Stomach smooth muscle (tissue), 2 donors: ENCODE measurements around the gene SCD.
"Not testable (repeated sequence)": the region's sequence is repeated elsewhere in the genome, so short reads cannot be mapped to it uniquely, and the experiment has no call there.

Experiments
- H3K27ac ChIP-seq: one replicate; pipeline ENCODE4 v1.7.0; 2013; ENCODE audit warnings: mild to moderate bottlenecking, low read length, inconsistent platforms
- H3K27me3 ChIP-seq, 2 donors: one replicate each; pipeline ENCODE4 v1.7.0; 2013; ENCODE audit warnings: low read length in 2 of 2; ENCODE audit not compliant: insufficient read depth in 2 of 2, control insufficient read depth in 1 of 2
- H3K36me3 ChIP-seq, 2 donors: one replicate each; pipeline ENCODE4 v1.7.0; 2013; ENCODE audit warnings: low read length in 2 of 2; ENCODE audit not compliant: control insufficient read depth in 2 of 2, insufficient read depth in 2 of 2
- H3K4me1 ChIP-seq: one replicate; pipeline ENCODE4 v1.7.0; 2013; ENCODE audit warnings: low read length; ENCODE audit not compliant: control insufficient read depth, insufficient read depth
- H3K4me3 ChIP-seq, 2 donors: one replicate each; pipeline ENCODE4 v1.7.0; 2013; ENCODE audit warnings: low read length in 2 of 2
- H3K9ac ChIP-seq, 2 donors: one replicate each; pipeline ENCODE4 v1.7.0; 2013; ENCODE audit warnings: low read length in 2 of 2, mild to moderate bottlenecking in 1 of 2
- H3K9me3 ChIP-seq, 2 donors: one replicate each; pipeline ENCODE4 v1.7.0; 2013; ENCODE audit warnings: low read length in 2 of 2; ENCODE audit not compliant: control insufficient read depth in 2 of 2
- donor health status: healthy.
- donor health status: Pancreatic carcinoma.

The SCD gene

GRCh38 chr10:100346765-100347567 is at the start of gene SCD:
Gene SCD, plus strand, starts transcription at chr10:100347233. Its CDS starts 272 bp downstream, at chr10:100347505.
- peak within 1 kb of the TSS in 1 of 2 donors; percentile 21 for H3K9ac ChIP-seq
- H3K4me3 ChIP-seq = peak within 1 kb of the TSS; percentile 70 to 77
- peaks cover 26 to 29% of the 10 kb centered on the region in 2 donors for H3K27me3 ChIP-seq
- H3K36me3 ChIP-seq = no peaks in the 10 kb centered on the region
- no peaks in the 10 kb centered on the region for H3K9me3 ChIP-seq
- H3K27ac ChIP-seq = no peak within 1 kb of the TSS
- H3K4me1 ChIP-seq = peaks cover 19% of the 10 kb centered on the region

- H3K4me3 ChIP-seq = no peak overlapping the region
- peaks cover 0 to 3% of the 10 kb centered on the region in 2 donors for H3K9me3 ChIP-seq
- no peak overlapping the region for H3K27ac ChIP-seq
- H3K27me3 ChIP-seq = peaks cover 0 to 14% of the 10 kb centered on the region in 2 donors
- H3K36me3 ChIP-seq = no peaks in the 10 kb centered on the region
- H3K4me1 ChIP-seq = no peaks in the 10 kb centered on the region
- no peak overlapping the region for H3K9ac ChIP-seq
These were observed 49.8 kb upstream of the SCD start for GRCh38 chr10:100297242-100297641.

DNA sequence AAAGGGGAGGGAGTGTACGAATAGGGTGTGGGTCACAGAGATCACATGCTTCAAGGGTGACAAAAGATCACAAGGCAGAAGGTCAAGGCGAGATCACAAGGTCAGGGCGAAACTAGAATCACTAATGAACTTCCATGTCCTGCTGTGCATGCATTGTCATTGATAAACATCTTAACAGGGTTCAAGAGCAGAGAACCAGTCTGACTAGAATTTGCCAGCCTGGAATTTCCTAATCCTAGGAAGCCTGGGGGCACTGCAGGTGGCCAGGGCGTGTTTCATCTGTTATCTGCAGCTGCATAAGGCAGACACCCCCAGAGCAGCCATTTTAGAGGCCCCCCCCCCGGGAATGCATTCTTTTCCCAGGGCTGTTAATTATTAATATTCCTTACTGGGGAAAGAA is 45.9 kb upstream of the SCD start:
- H3K36me3 ChIP-seq, H3K9ac ChIP-seq: not testable (repeated sequence)
- peaks cover 9 to 15% of the 10 kb centered on the region in 2 donors for H3K27me3 ChIP-seq

DNA sequence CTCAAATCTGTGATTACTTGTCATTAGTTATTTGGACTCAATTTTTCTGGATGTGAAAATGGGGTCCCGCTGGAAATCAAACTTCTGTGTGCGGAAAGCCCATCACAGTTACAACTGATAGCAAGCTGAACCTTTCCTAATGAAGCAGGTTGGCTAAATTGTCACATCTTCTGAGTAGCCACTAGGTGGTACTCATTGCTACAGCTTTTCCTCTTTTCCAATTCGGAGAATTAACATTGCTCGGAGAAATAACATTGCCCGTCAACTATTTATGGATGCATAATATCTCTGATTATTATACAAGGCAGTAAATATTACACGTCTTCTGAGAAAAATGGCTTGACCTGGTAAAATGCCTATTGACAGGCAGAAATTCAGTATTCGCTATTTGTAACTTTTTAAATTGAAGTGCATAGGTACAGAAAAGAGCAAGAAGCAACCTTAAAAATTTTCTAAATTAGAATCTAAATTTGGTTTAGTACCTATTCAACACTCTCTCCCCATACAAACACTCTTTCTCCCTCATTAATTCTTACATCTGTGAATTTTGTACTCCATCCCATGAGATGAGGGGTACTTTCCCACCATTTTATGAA is 43.2 kb upstream of the SCD start:
- peaks cover 9 to 17% of the 10 kb centered on the region in 2 donors for H3K27me3 ChIP-seq
- peaks cover 0 to 3% of the 10 kb centered on the region in 2 donors for H3K9me3 ChIP-seq
- no peak overlapping the region for H3K27ac ChIP-seq
- H3K36me3 ChIP-seq = no peaks in the 10 kb centered on the region
- H3K4me1 ChIP-seq = no peaks in the 10 kb centered on the region
- H3K4me3 ChIP-seq = no peak overlapping the region
- no peak overlapping the region for H3K9ac ChIP-seq

More for the DNA sequence above, 45.9 kb upstream of the SCD start:
- not testable (repeated sequence) for H3K27ac ChIP-seq, H3K4me3 ChIP-seq, H3K4me1 ChIP-seq, H3K9me3 ChIP-seq

DNA sequence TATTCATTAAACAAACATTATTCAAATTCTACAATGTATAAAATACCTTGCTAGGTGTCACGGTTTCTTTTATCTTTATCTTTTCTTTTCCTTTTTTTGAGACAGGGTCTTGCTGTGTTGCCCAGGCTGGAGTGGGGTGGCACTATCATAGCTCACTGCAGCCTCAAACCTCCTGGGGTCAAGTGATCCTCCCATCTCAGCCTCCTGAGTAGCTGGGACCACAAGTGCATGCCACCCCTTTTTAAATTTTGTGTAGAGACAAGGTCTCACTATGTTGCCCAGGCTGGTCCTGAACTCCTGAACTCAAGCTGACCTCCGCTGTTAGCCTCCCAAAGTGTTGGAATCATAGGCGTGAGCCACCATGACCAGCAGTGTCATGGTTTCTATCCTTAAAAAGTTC is 42.6 kb upstream of the SCD start:
- no peak overlapping the region for H3K27ac ChIP-seq
- H3K4me3 ChIP-seq = no peak overlapping the region
- H3K36me3 ChIP-seq = no peaks in the 10 kb centered on the region
- peaks cover 9 to 17% of the 10 kb centered on the region in 2 donors for H3K27me3 ChIP-seq
- peaks cover 0 to 3% of the 10 kb centered on the region in 2 donors for H3K9me3 ChIP-seq
- no peak overlapping the region for H3K9ac ChIP-seq
- no peaks in the 10 kb centered on the region for H3K4me1 ChIP-seq

GRCh38 chr10:100306861-100307260 is 40.2 kb upstream of the SCD start:
- Histone ChIP-seq H3K4me3 (no peak overlapping the region), H3K4me1 (no peaks in the 10 kb centered on the region), H3K27me3 (peaks cover 9 to 19% of the 10 kb centered on the region in 2 donors), H3K9ac (no peak overlapping the region), H3K36me3 (no peaks in the 10 kb centered on the region), H3K27ac (no peak overlapping the region), H3K9me3 (no peaks in the 10 kb centered on the region)

GRCh38 chr10:100307684-100308083 is 39.3 kb upstream of the SCD start:
- no peaks in the 10 kb centered on the region for H3K9me3 ChIP-seq
- H3K36me3 ChIP-seq = no peaks in the 10 kb centered on the region
- no peak overlapping the region for H3K4me3 ChIP-seq
- peaks cover 8 to 20% of the 10 kb centered on the region in 2 donors for H3K27me3 ChIP-seq
- no peak overlapping the region for H3K27ac ChIP-seq
- no peak overlapping the region for H3K9ac ChIP-seq
- H3K4me1 ChIP-seq = no peaks in the 10 kb centered on the region

DNA sequence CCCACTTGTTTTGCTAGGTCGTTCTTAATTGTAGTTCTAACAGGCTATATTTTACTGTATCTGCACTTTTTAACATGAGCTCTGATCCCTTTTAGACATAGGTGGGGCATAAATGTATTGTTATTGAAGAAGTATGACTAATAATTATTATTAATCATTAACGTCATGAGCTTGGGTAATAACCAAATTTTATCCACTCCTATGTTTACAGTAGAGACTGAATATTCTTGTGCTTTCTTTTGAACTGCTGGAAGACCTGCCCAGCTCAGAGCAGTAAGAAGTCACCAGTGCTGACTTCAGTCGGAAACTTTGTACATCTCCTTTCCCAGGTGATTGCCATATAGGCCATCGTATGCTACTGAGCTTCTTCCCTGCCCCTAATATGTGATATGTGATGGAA is 35.7 kb upstream of the SCD start:
- Histone ChIP-seq H3K9ac (no peak overlapping the region), H3K9me3 (no peaks in the 10 kb centered on the region), H3K36me3 (no peaks in the 10 kb centered on the region), H3K4me1 (no peaks in the 10 kb centered on the region), H3K27ac (no peak overlapping the region), H3K4me3 (no peak overlapping the region), H3K27me3 (peaks cover 0 to 21% of the 10 kb centered on the region in 2 donors)

GRCh38 chr10:100315615-100316014 is 31.4 kb upstream of the SCD start:
- Histone ChIP-seq H3K9ac (no peak overlapping the region), H3K4me3 (no peak overlapping the region), H3K27me3 (peaks cover 0 to 29% of the 10 kb centered on the region in 2 donors), H3K4me1 (no peaks in the 10 kb centered on the region), H3K36me3 (no peaks in the 10 kb centered on the region), H3K27ac (no peak overlapping the region), H3K9me3 (no peaks in the 10 kb centered on the region)

DNA sequence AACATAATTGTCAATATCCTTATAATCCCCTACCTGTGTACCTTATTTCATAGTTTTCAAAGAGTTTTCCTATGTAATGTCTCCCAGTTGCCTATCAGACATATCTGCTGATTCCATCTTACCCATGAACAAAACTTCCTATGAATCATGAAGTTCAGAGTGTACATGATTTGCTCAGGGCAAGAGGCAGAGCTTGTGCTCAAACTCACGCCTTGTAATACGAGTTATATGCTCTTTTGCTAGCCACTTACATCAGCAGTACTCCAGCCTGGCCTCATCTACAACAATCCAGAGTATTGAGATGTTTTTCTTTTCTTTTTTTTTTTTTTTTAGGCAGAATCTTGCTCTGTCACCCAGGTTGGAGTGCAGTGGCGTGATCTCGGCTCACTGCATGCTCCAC is 28.8 kb upstream of the SCD start:
- H3K9me3 ChIP-seq = no peaks in the 10 kb centered on the region
- H3K4me1 ChIP-seq = no peaks in the 10 kb centered on the region
- H3K4me3 ChIP-seq = no peak overlapping the region
- H3K9ac ChIP-seq = no peak overlapping the region
- H3K27ac ChIP-seq = no peak overlapping the region
- no peaks in the 10 kb centered on the region for H3K36me3 ChIP-seq
- H3K27me3 ChIP-seq = peaks cover 0 to 22% of the 10 kb centered on the region in 2 donors
